HEK293 (cell line): ENCODE data around the gene SRD5A1.

Experiments
- ATF2 ChIP-seq: fragments of 450-650 bp; formaldehyde crosslinking; IDR thresholded peaks from 2 replicates; pipeline ENCODE4 v1.5.1; 2016; ENCODE audit warnings: missing biosample characterization, missing genetic modification characterization, low read depth
- CTCF ChIP-seq: fragments of 450-650 bp; formaldehyde crosslinking; IDR thresholded peaks from 2 replicates; pipeline ENCODE4 v1.5.1; 2016; ENCODE audit warnings: missing biosample characterization, missing genetic modification characterization
- KLF17 ChIP-seq: fragments of 450-650 bp; formaldehyde crosslinking; IDR thresholded peaks from 2 replicates; pipeline ENCODE4 v1.5.1; 2016; ENCODE audit warnings: missing biosample characterization, missing genetic modification characterization
- YY1 ChIP-seq: fragments of 450-650 bp; formaldehyde crosslinking; IDR thresholded peaks from 2 replicates; pipeline ENCODE4 v1.5.1; 2018; ENCODE audit warnings: missing biosample characterization, missing genetic modification characterization
- ZNF184 ChIP-seq: fragments of 450-650 bp; IDR thresholded peaks from 2 replicates; pipeline ENCODE4 v1.5.1; 2018; ENCODE audit warnings: missing biosample characterization, mild to moderate bottlenecking, missing genetic modification characterization
- ZNF2 ChIP-seq: fragments of 450-650 bp; formaldehyde crosslinking; IDR thresholded peaks from 2 replicates; pipeline ENCODE4 v1.5.1; 2016; ENCODE audit warnings: missing biosample characterization, missing genetic modification characterization
- ZNF335 ChIP-seq: fragments of 450-650 bp; formaldehyde crosslinking; conservative IDR thresholded peaks from 2 replicates; pipeline ENCODE4 v1.5.1; 2016; ENCODE audit warnings: missing biosample characterization, missing genetic modification characterization
- ZNF510 ChIP-seq: fragments of 450-650 bp; formaldehyde crosslinking; IDR thresholded peaks from 2 replicates; pipeline ENCODE4 v1.5.1; 2018; ENCODE audit warnings: mild to moderate bottlenecking, missing genetic modification characterization, missing biosample characterization; ENCODE audit not compliant: insufficient replicate concordance
- ZNF530 ChIP-seq: fragments of 450-650 bp; formaldehyde crosslinking; IDR thresholded peaks from 2 replicates; pipeline ENCODE4 v1.5.1; 2016; ENCODE audit warnings: low read depth, missing biosample characterization, missing genetic modification characterization
- ZNF792 ChIP-seq: fragments of 450-650 bp; formaldehyde crosslinking; IDR thresholded peaks from 2 replicates; pipeline ENCODE4 v1.5.1; 2016; ENCODE audit warnings: missing biosample characterization, missing genetic modification characterization

DNA sequence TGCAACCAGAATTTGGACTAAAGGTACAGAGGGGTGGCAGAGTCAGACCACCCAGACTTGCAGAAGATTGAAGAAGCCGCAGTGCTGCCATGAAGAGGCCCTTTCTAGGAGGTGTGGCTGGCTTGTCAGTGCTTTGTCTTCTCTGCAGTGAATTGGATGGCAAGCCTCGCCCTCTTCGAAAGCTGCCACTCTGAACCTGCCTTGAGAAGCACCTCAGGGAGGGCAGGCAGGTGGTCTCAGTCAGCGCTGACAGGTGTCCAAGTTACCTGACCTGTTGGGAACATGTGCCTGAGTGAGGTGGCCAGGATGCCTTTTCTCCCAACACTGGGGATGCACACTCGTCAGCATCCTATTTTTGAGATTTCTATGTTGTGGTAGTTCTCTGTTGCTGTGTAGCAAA, 86.2 kb downstream of the SRD5A1 start:
- no peak for TF ChIP-seq YY1 (tag by site-specific recombination)
- TF ChIP-seq CTCF (tag by site-specific recombination) = no peak
- TF ChIP-seq ATF2 = no peak
- no peak for TF ChIP-seq ZNF184 (tag by site-specific recombination)
- no peak for TF ChIP-seq ZNF792 (tag by site-specific recombination)
- no peak for TF ChIP-seq ZNF2
- no peak for TF ChIP-seq ZNF530
- TF ChIP-seq ZNF335 (tag by site-specific recombination) = no peak
- no peak for TF ChIP-seq KLF17 (tag by site-specific recombination)
- no peak for TF ChIP-seq ZNF510
